CD14-positive monocyte (primary cell): ENCODE results near the gene GPHN. TPM values are rescaled to one million over a fixed set of nuclear protein-coding genes. Genes with fewer than 3 reads are reported as not detected.

ENCODE experiments used
- DNase-seq, 3 donors: peaks; one replicate each; pipeline ENCODE4 v3.0.0-alpha.2; 2011 to 2022
- H2AFZ ChIP-seq: 2 replicates; pipeline ENCODE4 v1.6.0; 2012; ENCODE audit warnings: mild to moderate bottlenecking, low read depth, low read length, inconsistent platforms; ENCODE audit not compliant: insufficient read depth, poor library complexity, severe bottlenecking
- H3K27ac ChIP-seq, 2 donors: 1 replicate in 1 of 2; 2 replicates in 1 of 2; pipeline ENCODE4 v1.5.1; 2012 to 2013; ENCODE audit warnings: low read length in 2 of 2, control low read depth in 1 of 2, inconsistent platforms in 1 of 2, low read depth in 1 of 2, mild to moderate bottlenecking in 1 of 2
- H3K27me3 ChIP-seq, 2 donors: one replicate each; pipeline versions ENCODE4 v1.6.0 to v1.6.1; 2011 to 2013; ENCODE audit warnings: low read length in 2 of 2; ENCODE audit not compliant: control insufficient read depth in 2 of 2, insufficient read depth in 2 of 2
- H3K36me3 ChIP-seq, 2 donors: replicated peaks in 1 of 2; 1 replicate in 1 of 2; 2 replicates in 1 of 2; pipeline versions ENCODE4 v1.5.1 to v1.6.1; 2012 to 2013; ENCODE audit warnings: low read length in 2 of 2, control low read depth in 1 of 2, inconsistent platforms in 1 of 2, mild to moderate bottlenecking in 1 of 2; ENCODE audit not compliant: insufficient read depth in 2 of 2, control insufficient read depth in 1 of 2
- H3K4me1 ChIP-seq, 2 donors: 1 replicate in 1 of 2; 2 replicates in 1 of 2; pipeline versions ENCODE4 v1.5.1 to v1.6.1; 2012 to 2013; ENCODE audit warnings: low read length in 2 of 2, control low read depth in 1 of 2, inconsistent platforms in 1 of 2, mild to moderate bottlenecking in 1 of 2, moderate library complexity in 1 of 2; ENCODE audit not compliant: insufficient read depth in 2 of 2, control insufficient read depth in 1 of 2
- H3K4me2 ChIP-seq: replicated peaks from 2 replicates; pipeline ENCODE3; 2012; ENCODE audit warnings: low read length, moderate library complexity, mild to moderate bottlenecking; ENCODE audit not compliant: poor library complexity, severe bottlenecking; ENCODE audit errors: extremely low read depth
- H3K4me3 ChIP-seq, 3 experiments: fragments of 200-600 bp in 1 of 3; sonication (generic) in 1 of 3; replicated peaks in 1 of 3; 1 replicate in 2 of 3; 2 replicates in 1 of 3; pipeline ENCODE4 v1.5.1; 2011 to 2013; ENCODE audit warnings: low read length in 3 of 3, mild to moderate bottlenecking in 3 of 3, control low read depth in 2 of 3, low read depth in 2 of 3, inconsistent platforms in 1 of 3, moderate library complexity in 1 of 3
- H3K79me2 ChIP-seq: 2 replicates; pipeline ENCODE4 v1.6.0; 2012; ENCODE audit warnings: mild to moderate bottlenecking, control low read depth, inconsistent platforms, low read length, moderate library complexity; ENCODE audit not compliant: insufficient read depth
- H3K9ac ChIP-seq: 2 replicates; pipeline ENCODE4 v1.6.0; 2017; ENCODE audit warnings: low read length, mild to moderate bottlenecking; ENCODE audit not compliant: insufficient read depth, poor library complexity, severe bottlenecking
- H3K9me3 ChIP-seq, 2 donors: replicated peaks in 1 of 2; 1 replicate in 1 of 2; 2 replicates in 1 of 2; pipeline versions ENCODE4 v1.5.1 to v1.6.1; 2012 to 2013; ENCODE audit warnings: low read length in 2 of 2, control low read depth in 1 of 2; ENCODE audit not compliant: control insufficient read depth in 1 of 2, insufficient read depth in 1 of 2
- H4K20me1 ChIP-seq: 2 replicates; pipeline ENCODE4 v1.6.0; 2012; ENCODE audit warnings: mild to moderate bottlenecking, low read length, control low read depth, moderate library complexity; ENCODE audit not compliant: insufficient read depth
- H3K27ac Mint-ChIP-seq, 7 donors: one replicate each; pipeline ENCODE4 v1.8.0; 2020; ENCODE audit warnings: mild to moderate bottlenecking in 7 of 7, mixed read lengths in 7 of 7, moderate library complexity in 6 of 7, inconsistent platforms in 2 of 7
- H3K27me3 Mint-ChIP-seq, 3 donors: one replicate each; pipeline ENCODE4 v1.8.0; 2021 to 2022; ENCODE audit warnings: low read depth in 3 of 3, mild to moderate bottlenecking in 3 of 3, mixed read lengths in 3 of 3, moderate library complexity in 3 of 3, inconsistent platforms in 1 of 3
- H3K36me3 Mint-ChIP-seq, 2 donors: one replicate each; pipeline ENCODE4 v1.8.0; 2020; ENCODE audit warnings: mixed read lengths in 2 of 2, inconsistent platforms in 1 of 2, mild to moderate bottlenecking in 1 of 2
- H3K4me1 Mint-ChIP-seq: one replicate; pipeline ENCODE4 v1.8.0; 2020; ENCODE audit warnings: mild to moderate bottlenecking, mixed read lengths
- H3K4me3 Mint-ChIP-seq, 2 donors: one replicate each; pipeline ENCODE4 v1.8.0; 2020; ENCODE audit warnings: mild to moderate bottlenecking in 2 of 2, mixed read lengths in 2 of 2, moderate library complexity in 1 of 2
- H3K9me3 Mint-ChIP-seq, 7 donors: one replicate each; pipeline ENCODE4 v1.8.0; 2020 to 2022; ENCODE audit warnings: mixed read lengths in 7 of 7, mild to moderate bottlenecking in 6 of 7, moderate library complexity in 6 of 7, inconsistent platforms in 2 of 7
- CTCF ChIP-seq: fragments of 200-600 bp; IDR thresholded peaks from one replicate; pipeline ENCODE4 v1.8.0; 2022; ENCODE audit warnings: antibody characterized with exemption, mild to moderate bottlenecking
- WGBS: methylation state at CpG from one replicate; pipeline ENCODE4 v1.1.5; 2013; ENCODE audit warnings: missing lambda C conversion rate; ENCODE audit not compliant: insufficient coverage; 5-methylcytosine and 5-hydroxymethylcytosine counted together
- intact Hi-C, 2 donors: fragments of 100-400 bp; cut with micrococcal nuclease; formaldehyde crosslinking; loops; one replicate each; pipeline versions ENCODE4 v1.15.0 to v1.15.1; 2023
- polyA plus RNA-seq, 3 donors: library from polyadenylated mRNA; depleted of rRNA in 1 of 3; unstranded in 2 of 3; stranded (reverse) in 1 of 3; fragments of 300-500 nt in 2 of 3; fragments of >200 nt in 1 of 3; fragmentation: Illumina TruSeq in 2 of 3; gene quantifications; 1 replicate in 2 of 3; 2 replicates in 1 of 3; pipeline ENCODE4 v1.2.3, GENCODE V29; 2012 to 2021

Gene GPHN
- polyA plus RNA-seq, 3 donors, result 1.9 to 3.1 (median 3.0) TPM

GRCh38 chr14:67056684-67057083, 548.7 kb downstream of the GPHN start:
- over 99% methylated on average over 14 of the region's 21 CpGs for WGBS
- no peak overlapping the region for H3K9ac ChIP-seq
- H3K4me2 ChIP-seq, result no peak overlapping the region
- H3K27ac ChIP-seq, result no peak overlapping the region
- no peaks in the 10 kb centered on the region for H3K79me2 ChIP-seq
- intact Hi-C loops, result no loop called here
- H3K27me3 Mint-ChIP-seq, result no peaks in the 10 kb centered on the region
- H3K36me3 Mint-ChIP-seq, result peaks cover under 1 to 3% of the 10 kb centered on the region in 2 donors
- H3K4me1 ChIP-seq, result no peaks in the 10 kb centered on the region
- no peak overlapping the region for H3K4me3 ChIP-seq
- H3K9me3 ChIP-seq, result peaks cover 0 to 18% of the 10 kb centered on the region in 2 donors
- no peaks in the 10 kb centered on the region for H3K36me3 ChIP-seq
- no peak overlapping the region for H3K4me3 Mint-ChIP-seq
- no peaks in the 10 kb centered on the region for H3K27me3 ChIP-seq
- no peak overlapping the region for H2AFZ ChIP-seq
- no peak for DNase-seq
- no peak for TF ChIP-seq CTCF
- no peaks in the 10 kb centered on the region for H3K4me1 Mint-ChIP-seq
- H3K9me3 Mint-ChIP-seq, result peaks cover 19 to 39% (median 24%) of the 10 kb centered on the region in 7 donors
- H4K20me1 ChIP-seq, result no peaks in the 10 kb centered on the region
- no peak overlapping the region for H3K27ac Mint-ChIP-seq

- H3K4me1 Mint-ChIP-seq, result no peaks in the 10 kb centered on the region
- Histone ChIP-seq H3K4me1 (no peaks in the 10 kb centered on the region), H3K79me2 (no peaks in the 10 kb centered on the region), H3K27me3 (no peaks in the 10 kb centered on the region), H3K4me3 (no peak overlapping the region), H4K20me1 (no peaks in the 10 kb centered on the region), H3K27ac (no peak overlapping the region), H3K36me3 (no peaks in the 10 kb centered on the region), H3K9me3 (peaks cover 0 to 15% of the 10 kb centered on the region in 2 donors), H3K9ac (no peak overlapping the region), H2AFZ (no peak overlapping the region), H3K4me2 (no peak overlapping the region)
- no peak overlapping the region for H3K4me3 Mint-ChIP-seq
- TF ChIP-seq CTCF, result no peak
- intact Hi-C loops, result no loop called here
- no peak for DNase-seq
- peaks cover 8 to 24% (median 12%) of the 10 kb centered on the region in 7 donors for H3K9me3 Mint-ChIP-seq
- no peak overlapping the region for H3K27ac Mint-ChIP-seq
- peaks cover 3 to 5% of the 10 kb centered on the region in 2 donors for H3K36me3 Mint-ChIP-seq
- WGBS, result no CpG with 5 or more reads among the region's 3 CpGs
- no peaks in the 10 kb centered on the region for H3K27me3 Mint-ChIP-seq
Measured at GRCh38 chr14:67059596-67059995, 551.6 kb downstream of the GPHN start.
